ENCODE data around the gene ATP6V1F.

ATP6V1F gene

DNA sequence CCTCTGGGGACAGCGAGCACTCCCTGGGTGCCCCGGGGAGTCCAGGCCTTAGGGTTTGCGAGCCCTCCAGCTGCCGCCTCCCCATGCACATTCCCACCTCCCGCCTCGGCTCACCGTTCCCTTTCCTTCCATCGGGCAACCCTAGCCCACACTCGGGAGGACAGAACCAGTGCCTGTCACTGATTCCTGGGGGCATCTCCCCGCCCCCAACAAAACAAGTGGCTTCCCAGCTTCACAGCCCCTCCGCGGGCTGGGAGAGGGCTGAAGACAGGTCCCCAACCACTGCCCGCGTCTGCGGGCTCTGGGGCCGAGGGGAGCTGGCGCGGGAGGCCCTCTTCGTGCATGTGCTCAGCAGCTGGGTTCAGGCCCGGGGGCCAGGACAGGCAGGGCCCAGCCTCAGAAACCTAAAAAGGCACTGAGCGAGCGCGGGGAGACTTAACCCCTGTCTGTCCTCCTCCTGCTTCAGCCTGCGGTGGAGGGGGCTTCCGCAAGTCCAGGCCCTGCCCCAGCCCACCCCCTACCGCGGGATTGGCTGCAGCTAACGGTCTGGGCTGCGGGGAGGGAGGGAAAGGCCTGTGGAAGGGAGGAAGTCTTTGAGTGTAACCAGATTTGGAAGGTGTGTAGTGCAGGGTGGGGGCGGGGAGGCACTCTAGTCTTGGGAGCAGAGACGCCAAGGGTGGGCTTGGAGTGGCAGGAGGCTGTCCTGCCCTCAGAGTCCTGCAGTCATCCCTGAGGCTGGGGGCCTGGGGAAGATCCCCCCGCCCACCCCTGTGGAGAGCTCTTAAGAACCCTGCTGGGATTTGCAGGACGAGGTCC lies 31.3 kb upstream of the ATP6V1F start:
- peak; percentile 49 for DNase-seq (ENCODE audit: extremely low spot score)
- POLR2A ChIA-PET, result no interaction called here
- TF ChIP-seq, protein P1, sequence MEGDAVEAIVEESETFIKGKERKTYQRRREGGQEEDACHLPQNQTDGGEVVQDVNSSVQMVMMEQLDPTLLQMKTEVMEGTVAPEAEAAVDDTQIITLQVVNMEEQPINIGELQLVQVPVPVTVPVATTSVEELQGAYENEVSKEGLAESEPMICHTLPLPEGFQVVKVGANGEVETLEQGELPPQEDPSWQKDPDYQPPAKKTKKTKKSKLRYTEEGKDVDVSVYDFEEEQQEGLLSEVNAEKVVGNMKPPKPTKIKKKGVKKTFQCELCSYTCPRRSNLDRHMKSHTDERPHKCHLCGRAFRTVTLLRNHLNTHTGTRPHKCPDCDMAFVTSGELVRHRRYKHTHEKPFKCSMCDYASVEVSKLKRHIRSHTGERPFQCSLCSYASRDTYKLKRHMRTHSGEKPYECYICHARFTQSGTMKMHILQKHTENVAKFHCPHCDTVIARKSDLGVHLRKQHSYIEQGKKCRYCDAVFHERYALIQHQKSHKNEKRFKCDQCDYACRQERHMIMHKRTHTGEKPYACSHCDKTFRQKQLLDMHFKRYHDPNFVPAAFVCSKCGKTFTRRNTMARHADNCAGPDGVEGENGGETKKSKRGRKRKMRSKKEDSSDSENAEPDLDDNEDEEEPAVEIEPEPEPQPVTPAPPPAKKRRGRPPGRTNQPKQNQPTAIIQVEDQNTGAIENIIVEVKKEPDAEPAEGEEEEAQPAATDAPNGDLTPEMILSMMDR (IDR thresholded peaks at IDR 0.05; ENCODE audit: control extremely low read depth, extremely low read depth, low read depth, missing control alignments), result no peak
- CTCF ChIA-PET, result interaction anchor here (0.9 to 5.4 kb wide), 6 partner anchors 9 to 387 kb away, joined by 3 to 38 read pairs (median 5); partner anchors contain the start of gene ATP6V1F

DNA sequence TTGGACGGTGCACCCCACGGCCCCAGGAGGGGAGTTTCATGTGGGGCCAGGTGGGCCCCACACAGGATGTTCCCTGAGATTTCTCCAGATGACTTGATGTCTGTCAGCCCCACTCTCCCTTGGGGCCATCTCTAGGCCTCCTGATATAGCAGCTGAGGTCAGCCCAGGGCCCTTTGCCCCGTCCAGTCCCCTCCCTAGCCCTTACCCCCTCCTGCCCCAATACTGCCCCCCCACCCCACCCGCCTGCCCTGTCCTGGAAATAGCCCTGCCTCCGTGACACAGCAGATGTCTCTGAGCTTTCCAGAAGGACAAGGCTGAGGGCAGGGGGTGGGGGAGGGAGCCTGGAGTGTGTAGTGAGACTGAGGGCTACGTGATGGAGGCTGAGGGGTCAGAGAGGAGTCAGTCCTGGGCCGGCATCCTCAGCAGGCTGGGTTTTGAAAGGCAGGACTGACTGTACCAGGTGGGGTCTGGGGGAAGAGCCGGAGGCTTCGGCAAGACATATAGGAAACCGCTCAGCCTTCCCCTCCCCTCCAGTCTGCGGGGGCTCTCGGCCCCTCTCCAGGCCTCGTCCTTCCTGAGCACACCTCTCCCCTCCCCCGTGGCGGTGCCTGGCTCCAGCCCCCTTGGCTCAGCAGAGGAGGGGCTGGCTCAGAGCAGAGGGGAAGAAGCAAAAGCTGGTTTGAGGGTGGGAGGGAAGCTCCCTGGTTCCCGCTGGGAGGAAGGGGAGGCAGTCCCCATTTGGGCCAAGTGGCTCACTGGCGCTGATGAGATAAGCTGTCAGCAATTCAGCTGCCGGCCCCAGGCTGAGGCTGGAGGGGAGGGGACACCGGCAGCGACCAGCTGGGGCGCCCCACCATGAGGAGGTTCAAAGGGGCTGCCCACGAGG lies 30.4 kb upstream of the ATP6V1F start:
- no peak for DNase-seq (ENCODE audit: extremely low spot score)
- CTCF ChIA-PET, result interaction anchor here (0.8 to 5.4 kb wide), 10 partner anchors 10 to 386 kb away, joined by 3 to 38 read pairs (median 5); partner anchors contain the start of gene ATP6V1F
- TF ChIP-seq, protein P1 (IDR thresholded peaks at IDR 0.05; ENCODE audit: control extremely low read depth, extremely low read depth, low read depth, missing control alignments), result no peak
- POLR2A ChIA-PET, result no interaction called here

DNA sequence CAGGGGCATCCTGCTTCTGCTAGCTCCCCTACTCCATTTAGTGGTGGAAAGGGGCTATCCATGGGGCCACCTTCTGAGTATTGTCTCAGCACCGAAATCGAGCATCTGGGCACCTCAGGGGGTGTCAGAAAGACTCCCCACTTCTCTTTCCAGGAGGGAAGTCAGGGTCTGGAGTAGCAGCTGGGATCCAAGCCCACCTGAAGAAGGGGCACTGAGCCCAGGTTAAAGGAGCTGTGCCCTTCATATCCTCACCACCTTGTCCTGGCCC lies 29.8 kb upstream of the ATP6V1F start:
- POLR2A ChIA-PET, result no interaction called here
- no peak for DNase-seq (ENCODE audit: extremely low spot score)
- TF ChIP-seq, protein P1 (IDR thresholded peaks at IDR 0.05; ENCODE audit: control extremely low read depth, extremely low read depth, low read depth, missing control alignments), result no peak
- CTCF ChIA-PET, result interaction anchor here (0.7 to 5.4 kb wide), 10 partner anchors 9 to 385 kb away, joined by 3 to 38 read pairs (median 4); partner anchors contain the start of gene ATP6V1F

DNA sequence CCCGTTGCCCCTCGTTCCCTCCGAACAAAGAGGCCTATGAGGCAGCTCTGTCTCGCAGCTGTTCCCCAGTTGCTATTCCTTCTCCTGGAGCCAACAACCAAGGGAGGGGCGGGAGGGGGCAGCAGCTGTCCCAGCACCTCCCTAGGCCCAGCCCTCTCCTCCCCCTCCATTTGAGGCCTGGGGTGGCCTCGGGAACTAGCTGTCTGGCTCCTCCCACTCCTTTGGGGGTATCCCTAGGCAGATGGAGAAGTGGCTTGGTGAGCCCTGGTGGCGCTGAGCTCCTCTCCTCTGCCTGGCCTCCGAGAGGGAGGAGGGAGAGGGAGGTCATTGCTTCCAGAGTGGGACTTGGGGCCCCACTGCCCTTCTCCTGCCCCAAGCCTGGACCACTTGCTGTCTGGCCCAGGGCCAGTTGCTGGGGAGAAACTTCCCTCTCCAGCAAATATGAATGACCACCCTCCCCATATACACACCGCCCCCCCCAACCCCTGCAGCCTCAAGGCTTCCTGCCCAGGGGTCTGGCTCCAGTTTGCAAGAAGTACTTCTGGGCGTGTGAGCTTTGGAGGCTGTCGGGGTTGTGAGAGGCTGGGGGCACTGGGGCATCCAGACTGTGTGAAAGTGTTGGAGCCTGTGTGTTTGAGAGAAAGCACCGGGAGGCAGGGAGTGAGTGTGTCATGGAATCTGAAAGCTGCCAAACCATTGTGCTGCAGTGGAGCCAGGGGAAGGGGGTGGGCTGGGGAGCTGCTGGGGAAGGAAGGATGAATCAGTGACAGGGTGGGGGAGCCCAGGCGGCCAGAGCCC lies 29.3 kb upstream of the ATP6V1F start:
- ChIA-PET POLR2A (no interaction called here), CTCF (interaction anchor here (0.7 to 5.4 kb wide), 10 partner anchors 9 to 385 kb away, joined by 3 to 38 read pairs (median 4); partner anchors contain the start of gene ATP6V1F)
- TF ChIP-seq, protein P1 (IDR thresholded peaks at IDR 0.05; ENCODE audit: control extremely low read depth, extremely low read depth, low read depth, missing control alignments), result no peak
- DNase-seq (ENCODE audit: extremely low spot score), result no peak

DNA sequence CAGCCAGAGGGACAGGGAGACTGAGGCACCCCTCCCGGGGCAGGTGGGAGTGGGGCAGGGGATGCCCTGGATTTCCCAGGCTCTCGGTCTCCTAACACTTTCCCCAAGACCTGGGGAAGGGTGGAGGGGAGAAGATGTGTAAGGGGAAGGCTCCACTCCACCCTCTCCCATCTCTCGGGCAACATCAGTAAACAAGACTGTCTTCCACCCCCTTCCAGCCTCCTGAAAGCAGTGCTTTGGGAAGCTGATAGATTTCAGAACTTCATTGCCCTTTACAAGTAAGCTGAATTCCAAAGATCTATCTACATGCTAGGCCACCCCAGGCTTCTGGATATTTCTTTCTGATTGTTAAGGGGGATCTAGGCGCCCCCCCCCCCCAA lies 28.7 kb upstream of the ATP6V1F start:
- TF ChIP-seq, protein P1 (IDR thresholded peaks at IDR 0.05; ENCODE audit: control extremely low read depth, extremely low read depth, low read depth, missing control alignments), result no peak
- ChIA-PET POLR2A (interaction anchor here (0.6 kb wide), 1 partner anchor 1144 kb away, joined by 3 read pairs; no protein-coding TSS in a partner anchor), CTCF (interaction anchor here (4.3 to 5.4 kb wide), 2 partner anchors 8 to 29 kb away, joined by 21 to 38 read pairs; partner anchors contain the start of gene ATP6V1F)
- no peak for DNase-seq (ENCODE audit: extremely low spot score)

All from GM10248 (cell line).